ENCODE results near the gene RSPRY1.
A peak's percentile ranks its signal among the peaks of the same experiment; 100 is the strongest.

The RSPRY1 gene

GRCh38 chr16:57152096-57153093, 33.7 kb upstream of the RSPRY1 start:
- CTCF ChIA-PET, result no interaction called here
- no peak for DNase-seq (ENCODE audit: extremely low spot score)
- POLR2A ChIA-PET, result no interaction called here
- no peak for TF ChIP-seq LEF1 (IDR thresholded peaks at IDR 0.05; ENCODE audit: borderline replicate concordance)
- peak; percentile 51 for TF ChIP-seq PKNOX1 (IDR thresholded peaks at IDR 0.05)

- no peak for DNase-seq (ENCODE audit: extremely low spot score)
- no peak for TF ChIP-seq FOXM1 (IDR thresholded peaks at IDR 0.05; ENCODE audit: borderline replicate concordance)
- TF ChIP-seq FOXK2 (IDR thresholded peaks at IDR 0.05), result no peak
- no peak for TF ChIP-seq SUZ12 (IDR thresholded peaks at IDR 0.05)
- no peak for TF ChIP-seq TARDBP (IDR thresholded peaks at IDR 0.05)
- no peak for TF ChIP-seq CTBP1 (IDR thresholded peaks at IDR 0.05; ENCODE audit: borderline replicate concordance)
- TF ChIP-seq ARNT (IDR thresholded peaks at IDR 0.05), result no peak
- TF ChIP-seq SP1 (IDR thresholded peaks at IDR 0.05), result no peak
- no peak for TF ChIP-seq PKNOX1 (IDR thresholded peaks at IDR 0.05)
- TF ChIP-seq FOXA1 (IDR thresholded peaks at IDR 0.05), result no peak
- TF ChIP-seq ELF4 (IDR thresholded peaks at IDR 0.05), result no peak
- TF ChIP-seq NFRKB (IDR thresholded peaks at IDR 0.05), result no peak
- TF ChIP-seq ZNF384 (IDR thresholded peaks at IDR 0.05), result no peak
- TF ChIP-seq BHLHE40 (IDR thresholded peaks at IDR 0.05; ENCODE audit: borderline replicate concordance), result no peak
- ChIA-PET CTCF (no interaction called here), POLR2A (no interaction called here)
Measured at GRCh38 chr16:57153841-57154240, 32.3 kb upstream of the RSPRY1 start.

GRCh38 chr16:57155702-57156350, 30.3 kb upstream of the RSPRY1 start:
- TF ChIP-seq SP1 (IDR thresholded peaks at IDR 0.05) (no peak), SUZ12 (IDR thresholded peaks at IDR 0.05) (no peak), LEF1 (IDR thresholded peaks at IDR 0.05; ENCODE audit: borderline replicate concordance) (no peak), ELF4 (IDR thresholded peaks at IDR 0.05) (no peak), HDGF (IDR thresholded peaks at IDR 0.05; ENCODE audit: borderline replicate concordance) (no peak), BHLHE40 (IDR thresholded peaks at IDR 0.05; ENCODE audit: borderline replicate concordance) (no peak), ZNF384 (IDR thresholded peaks at IDR 0.05) (no peak), FOXM1 (IDR thresholded peaks at IDR 0.05; ENCODE audit: borderline replicate concordance) (no peak), CTBP1 (IDR thresholded peaks at IDR 0.05; ENCODE audit: borderline replicate concordance) (no peak), ARNT (IDR thresholded peaks at IDR 0.05) (no peak), FOXK2 (IDR thresholded peaks at IDR 0.05) (no peak), NFRKB (IDR thresholded peaks at IDR 0.05) (no peak), FOXA1 (IDR thresholded peaks at IDR 0.05) (no peak), PKNOX1 (IDR thresholded peaks at IDR 0.05) (no peak), TARDBP (IDR thresholded peaks at IDR 0.05) (no peak)
- POLR2A ChIA-PET, result no interaction called here
- no peak for DNase-seq (ENCODE audit: extremely low spot score)
- CTCF ChIA-PET, result no interaction called here

GRCh38 chr16:57156351-57156703, 29.8 kb upstream of the RSPRY1 start:
- CTCF ChIA-PET, result no interaction called here
- POLR2A ChIA-PET, result no interaction called here
- TF ChIP-seq ELF4 (IDR thresholded peaks at IDR 0.05) (no peak), ARNT (IDR thresholded peaks at IDR 0.05) (no peak), SUZ12 (IDR thresholded peaks at IDR 0.05) (no peak), HDGF (IDR thresholded peaks at IDR 0.05; ENCODE audit: borderline replicate concordance) (no peak), FOXM1 (IDR thresholded peaks at IDR 0.05; ENCODE audit: borderline replicate concordance) (no peak), NFRKB (IDR thresholded peaks at IDR 0.05) (no peak), BHLHE40 (IDR thresholded peaks at IDR 0.05; ENCODE audit: borderline replicate concordance) (no peak), TARDBP (IDR thresholded peaks at IDR 0.05) (no peak), SP1 (IDR thresholded peaks at IDR 0.05) (no peak), FOXA1 (IDR thresholded peaks at IDR 0.05) (no peak), L3MBTL2 (conservative IDR thresholded peaks at IDR 0.05) (no peak), LEF1 (IDR thresholded peaks at IDR 0.05; ENCODE audit: borderline replicate concordance) (no peak)
- DNase-seq (ENCODE audit: extremely low spot score), result no peak

- ChIA-PET CTCF (no interaction called here), POLR2A (no interaction called here)
- DNase-seq (ENCODE audit: extremely low spot score), result no peak
- TF ChIP-seq NFRKB (IDR thresholded peaks at IDR 0.05), result no peak
- TF ChIP-seq FOXK2 (IDR thresholded peaks at IDR 0.05), result no peak
- no peak for TF ChIP-seq LEF1 (IDR thresholded peaks at IDR 0.05; ENCODE audit: borderline replicate concordance)
- TF ChIP-seq TARDBP (IDR thresholded peaks at IDR 0.05), result no peak
- no peak for TF ChIP-seq ARNT (IDR thresholded peaks at IDR 0.05)
- TF ChIP-seq PKNOX1 (IDR thresholded peaks at IDR 0.05), result no peak
- no peak for TF ChIP-seq BHLHE40 (IDR thresholded peaks at IDR 0.05; ENCODE audit: borderline replicate concordance)
- no peak for TF ChIP-seq ZNF384 (IDR thresholded peaks at IDR 0.05)
- no peak for TF ChIP-seq FOXA1 (IDR thresholded peaks at IDR 0.05)
Measured at GRCh38 chr16:57157533-57157932, 28.6 kb upstream of the RSPRY1 start.
